ENCODE data around the gene MINDY4.

DNA sequence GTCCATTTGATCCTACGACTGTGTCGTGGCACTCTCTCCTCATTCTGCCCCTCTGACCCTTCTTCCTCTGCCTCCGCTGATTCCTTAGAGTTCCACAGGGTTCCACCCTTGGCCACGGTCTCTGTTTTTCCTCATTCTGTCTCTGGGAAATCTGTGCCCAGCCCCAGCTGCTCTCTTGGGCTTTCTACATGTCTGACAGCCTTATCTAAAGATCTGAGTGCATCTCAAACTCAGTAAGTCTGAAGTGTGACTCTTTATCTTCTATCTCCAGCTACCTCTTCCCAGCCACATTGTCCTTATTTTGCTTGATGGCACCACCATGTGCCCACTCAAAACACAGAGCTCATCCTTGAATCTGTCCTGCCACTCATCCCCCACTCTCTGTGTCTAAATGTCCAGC, 78.3 kb downstream of the MINDY4 start:
- TF ChIP-seq, protein P1, sequence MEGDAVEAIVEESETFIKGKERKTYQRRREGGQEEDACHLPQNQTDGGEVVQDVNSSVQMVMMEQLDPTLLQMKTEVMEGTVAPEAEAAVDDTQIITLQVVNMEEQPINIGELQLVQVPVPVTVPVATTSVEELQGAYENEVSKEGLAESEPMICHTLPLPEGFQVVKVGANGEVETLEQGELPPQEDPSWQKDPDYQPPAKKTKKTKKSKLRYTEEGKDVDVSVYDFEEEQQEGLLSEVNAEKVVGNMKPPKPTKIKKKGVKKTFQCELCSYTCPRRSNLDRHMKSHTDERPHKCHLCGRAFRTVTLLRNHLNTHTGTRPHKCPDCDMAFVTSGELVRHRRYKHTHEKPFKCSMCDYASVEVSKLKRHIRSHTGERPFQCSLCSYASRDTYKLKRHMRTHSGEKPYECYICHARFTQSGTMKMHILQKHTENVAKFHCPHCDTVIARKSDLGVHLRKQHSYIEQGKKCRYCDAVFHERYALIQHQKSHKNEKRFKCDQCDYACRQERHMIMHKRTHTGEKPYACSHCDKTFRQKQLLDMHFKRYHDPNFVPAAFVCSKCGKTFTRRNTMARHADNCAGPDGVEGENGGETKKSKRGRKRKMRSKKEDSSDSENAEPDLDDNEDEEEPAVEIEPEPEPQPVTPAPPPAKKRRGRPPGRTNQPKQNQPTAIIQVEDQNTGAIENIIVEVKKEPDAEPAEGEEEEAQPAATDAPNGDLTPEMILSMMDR (IDR thresholded peaks at IDR 0.05; ENCODE audit: low read depth, low read length, poor library complexity, severe bottlenecking) = no peak
- no peak for TF ChIP-seq EZH2phosphoT487 (IDR thresholded peaks at IDR 0.05; ENCODE audit: borderline replicate concordance, low read length)
